Sigmoid colon (tissue), 4 donors: Measurements from ENCODE around the gene EGFLAM.

ENCODE experiments used
- EP300 ChIP-seq, 4 donors: sonication (generic); formaldehyde crosslinking; IDR thresholded peaks; one replicate each; pipeline ENCODE4 v1.6.1; 2017; ENCODE audit warnings: antibody characterized with exemption in 4 of 4
- POLR2A ChIP-seq, 2 donors: fragments of 450-650 bp; IDR thresholded peaks; one replicate each; pipeline ENCODE4 v1.6.1; 2016; ENCODE audit warnings: antibody characterized with exemption in 2 of 2, mild to moderate bottlenecking in 2 of 2, moderate library complexity in 2 of 2
- POLR2AphosphoS5 ChIP-seq, 4 donors: sonication (generic); formaldehyde crosslinking; IDR thresholded peaks; one replicate each; pipeline ENCODE4 v1.6.1; 2017; ENCODE audit warnings: antibody characterized with exemption in 4 of 4
- TF ChIP-seq, protein P1 (sequence below), 4 experiments: fragments of 450-650 bp in 3 of 4; fragments of 200-600 bp in 1 of 4; IDR thresholded peaks; one replicate each; pipeline ENCODE4 v1.5.1; 2016 to 2019; ENCODE audit warnings: antibody characterized with exemption in 4 of 4, mild to moderate bottlenecking in 3 of 4, moderate library complexity in 2 of 4

DNA sequence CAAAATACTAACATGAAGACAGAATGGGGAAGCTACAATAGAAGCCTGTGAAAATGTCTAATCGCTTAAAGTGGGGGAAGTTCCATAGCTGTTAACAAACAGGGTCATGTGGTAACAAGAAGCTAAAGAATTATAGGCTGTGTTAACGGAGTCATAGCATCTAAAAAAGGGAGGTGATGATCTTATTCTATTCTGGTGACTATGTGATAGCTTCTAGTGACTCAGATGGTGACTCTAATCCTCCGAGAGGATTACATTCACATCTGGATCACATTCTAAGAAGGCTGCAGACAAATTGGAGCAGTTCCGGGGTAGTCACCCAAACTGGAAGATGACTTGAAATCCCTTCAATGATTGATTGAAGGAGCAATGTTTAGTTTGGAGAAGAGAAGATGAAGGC lies 156.0 kb downstream of the EGFLAM start:
- TF ChIP-seq, protein P1, sequence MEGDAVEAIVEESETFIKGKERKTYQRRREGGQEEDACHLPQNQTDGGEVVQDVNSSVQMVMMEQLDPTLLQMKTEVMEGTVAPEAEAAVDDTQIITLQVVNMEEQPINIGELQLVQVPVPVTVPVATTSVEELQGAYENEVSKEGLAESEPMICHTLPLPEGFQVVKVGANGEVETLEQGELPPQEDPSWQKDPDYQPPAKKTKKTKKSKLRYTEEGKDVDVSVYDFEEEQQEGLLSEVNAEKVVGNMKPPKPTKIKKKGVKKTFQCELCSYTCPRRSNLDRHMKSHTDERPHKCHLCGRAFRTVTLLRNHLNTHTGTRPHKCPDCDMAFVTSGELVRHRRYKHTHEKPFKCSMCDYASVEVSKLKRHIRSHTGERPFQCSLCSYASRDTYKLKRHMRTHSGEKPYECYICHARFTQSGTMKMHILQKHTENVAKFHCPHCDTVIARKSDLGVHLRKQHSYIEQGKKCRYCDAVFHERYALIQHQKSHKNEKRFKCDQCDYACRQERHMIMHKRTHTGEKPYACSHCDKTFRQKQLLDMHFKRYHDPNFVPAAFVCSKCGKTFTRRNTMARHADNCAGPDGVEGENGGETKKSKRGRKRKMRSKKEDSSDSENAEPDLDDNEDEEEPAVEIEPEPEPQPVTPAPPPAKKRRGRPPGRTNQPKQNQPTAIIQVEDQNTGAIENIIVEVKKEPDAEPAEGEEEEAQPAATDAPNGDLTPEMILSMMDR (IDR thresholded peaks at IDR 0.05), result no peak
- no peak for TF ChIP-seq POLR2AphosphoS5 (IDR thresholded peaks at IDR 0.05)
- TF ChIP-seq POLR2A (IDR thresholded peaks at IDR 0.05), result no peak
- TF ChIP-seq EP300 (IDR thresholded peaks at IDR 0.05), result no peak
